Duodenal mucosa (tissue), 2 donors: Measurements from ENCODE around the gene GCDH.
A peak's percentile ranks its signal among the peaks of the same experiment; 100 is the strongest.
"Not testable (repeated sequence)": the region's sequence is repeated elsewhere in the genome, so short reads cannot be mapped to it uniquely, and the experiment has no call there.

Experiments used
- H3K27ac ChIP-seq: one replicate; pipeline ENCODE4 v1.7.0; 2013; ENCODE audit warnings: low read depth, low read length
- H3K27me3 ChIP-seq, 2 donors: one replicate each; pipeline ENCODE4 v1.7.0; 2013; ENCODE audit warnings: low read length in 2 of 2, control low read depth in 1 of 2; ENCODE audit not compliant: insufficient read depth in 2 of 2, control insufficient read depth in 1 of 2
- H3K36me3 ChIP-seq, 2 donors: one replicate each; pipeline ENCODE4 v1.7.0; 2013; ENCODE audit warnings: low read length in 2 of 2, control low read depth in 1 of 2; ENCODE audit not compliant: insufficient read depth in 2 of 2, control insufficient read depth in 1 of 2
- H3K4me1 ChIP-seq, 2 donors: one replicate each; pipeline ENCODE4 v1.7.0; 2013; ENCODE audit warnings: low read length in 2 of 2, control low read depth in 1 of 2; ENCODE audit not compliant: insufficient read depth in 2 of 2, control insufficient read depth in 1 of 2
- H3K4me3 ChIP-seq, 2 donors: one replicate each; pipeline ENCODE4 v1.7.0; 2013; ENCODE audit warnings: low read length in 2 of 2, low read depth in 1 of 2
- H3K9ac ChIP-seq, 2 donors: one replicate each; pipeline ENCODE4 v1.7.0; 2013; ENCODE audit warnings: low read length in 2 of 2, low read depth in 1 of 2
- H3K9me3 ChIP-seq, 2 donors: one replicate each; pipeline ENCODE4 v1.7.0; 2013; ENCODE audit warnings: low read length in 2 of 2, control low read depth in 1 of 2; ENCODE audit not compliant: control insufficient read depth in 1 of 2

GCDH gene

DNA sequence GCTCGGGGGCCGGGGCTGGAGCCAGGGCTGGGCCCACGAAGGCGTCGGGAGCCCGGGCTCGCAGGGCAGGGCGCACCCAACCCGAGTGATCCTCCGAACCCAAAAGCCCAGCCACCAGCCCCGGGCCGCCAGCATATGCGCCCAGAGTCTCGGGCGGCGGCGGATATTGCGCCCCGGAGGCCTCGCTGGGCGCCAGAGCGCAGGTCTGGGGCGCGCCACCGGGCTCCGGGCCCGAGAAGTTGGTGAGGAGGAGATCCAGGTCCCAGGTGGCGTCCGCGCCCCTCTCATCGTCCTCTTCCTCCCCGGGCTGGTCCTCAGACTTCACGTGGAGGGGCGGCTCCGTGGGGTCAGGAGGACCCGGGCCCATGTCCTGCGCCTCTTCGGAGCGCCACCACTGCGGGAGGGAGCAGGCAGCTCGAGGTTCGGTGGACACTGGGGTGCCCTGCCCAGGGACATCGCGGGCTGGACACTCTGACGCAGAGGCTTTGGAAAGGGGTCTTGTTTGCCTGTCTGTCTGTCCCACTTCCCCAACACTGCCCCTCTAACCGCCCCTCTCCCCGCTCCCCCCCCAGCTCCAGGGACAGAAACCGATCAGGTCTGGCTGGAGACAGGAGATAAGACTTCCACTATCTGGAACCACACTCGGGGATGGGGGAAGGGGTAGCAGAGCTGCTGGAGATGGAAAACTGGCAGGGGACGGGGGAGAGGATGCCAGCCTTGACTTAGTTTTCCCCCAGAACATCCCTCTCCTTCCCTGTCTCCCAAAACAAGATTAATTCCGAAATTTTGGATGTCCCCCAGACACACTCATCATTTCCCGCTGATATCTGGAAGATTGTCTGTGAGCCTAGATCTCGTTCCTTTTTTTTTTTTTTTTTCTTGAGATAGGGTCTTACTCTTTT lies 5.0 kb upstream of the GCDH start:
- Histone ChIP-seq H3K27me3 (no peaks in the 10 kb centered on the region), H3K4me3 (peak overlapping the region; percentile 51 to 67), H3K36me3 (no peaks in the 10 kb centered on the region), H3K4me1 (peaks cover 4 to 14% of the 10 kb centered on the region in 2 donors), H3K9ac (peak overlapping the region; percentile 6 to 38), H3K9me3 (peaks cover 8 to 13% of the 10 kb centered on the region in 2 donors), H3K27ac (no peak overlapping the region)

DNA sequence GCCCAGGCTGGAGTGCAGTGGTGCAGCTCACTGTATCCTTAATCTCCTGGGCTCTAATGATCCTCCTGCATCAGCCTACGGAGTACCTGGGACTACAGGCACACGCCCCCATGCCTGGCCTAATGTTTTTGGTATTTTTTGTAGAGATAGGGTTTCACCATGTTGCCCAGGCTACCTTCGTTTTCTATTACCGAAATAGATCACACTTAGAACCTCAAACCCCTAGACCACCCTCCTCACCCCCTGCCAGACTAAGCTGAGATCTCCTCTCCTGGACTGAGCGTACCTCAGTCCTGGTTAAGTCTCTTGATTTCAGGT lies 4.3 kb upstream of the GCDH start:
- Histone ChIP-seq H3K9me3 (peaks cover 8 to 13% of the 10 kb centered on the region in 2 donors), H3K27me3 (no peaks in the 10 kb centered on the region), H3K36me3 (no peaks in the 10 kb centered on the region), H3K4me3 (no peak overlapping the region), H3K27ac (no peak overlapping the region), H3K4me1 (peaks cover 7 to 20% of the 10 kb centered on the region in 2 donors), H3K9ac (no peak overlapping the region)

DNA sequence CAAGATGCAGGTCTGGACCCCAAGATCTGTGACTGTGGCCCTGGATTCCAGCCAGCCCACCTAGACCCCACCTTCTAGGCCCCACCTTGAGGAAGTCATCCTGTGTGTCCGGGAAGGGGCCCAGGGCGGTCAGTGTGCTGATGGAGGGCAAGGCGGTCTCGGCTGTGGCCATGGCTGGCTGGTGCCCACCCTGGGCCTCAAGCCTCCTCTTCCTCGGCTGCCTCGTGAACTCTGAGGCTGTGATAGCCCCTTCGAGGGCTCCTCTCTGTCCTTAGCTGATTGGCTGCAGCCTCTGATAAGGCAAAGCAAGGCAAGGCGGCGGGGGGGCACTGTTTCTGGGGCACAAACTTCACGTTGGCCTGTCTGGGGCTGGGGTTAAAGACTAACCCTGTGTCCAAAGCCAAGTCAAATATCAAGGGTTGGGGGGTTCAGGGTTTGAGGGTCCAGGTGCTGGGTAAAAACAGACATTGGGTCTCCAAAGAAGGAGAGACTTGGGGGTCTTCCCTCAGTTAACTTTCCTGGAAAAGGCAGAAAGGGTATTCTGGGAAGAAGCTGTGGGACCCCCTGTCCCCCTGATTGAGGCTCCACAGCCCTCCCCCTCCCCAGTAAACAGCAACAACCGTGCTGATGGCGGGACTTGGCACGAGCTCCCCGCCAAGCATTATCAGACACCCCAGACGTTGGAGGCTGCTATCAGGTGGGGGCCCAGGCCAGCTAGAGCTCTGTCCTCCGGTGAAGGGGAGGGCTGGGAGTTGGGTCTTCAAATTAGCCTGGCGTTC lies 3.8 kb upstream of the GCDH start, which contains the start of gene KLF1:
KLF1 (minus strand) TSS at position 233 of the 779 bp plus-strand sequence; CDS start at position 172, 61 bp downstream.
- Histone ChIP-seq H3K9ac (peak within 1 kb of the TSS; percentile 6 to 38), H3K9me3 (peaks cover 8 to 13% of the 10 kb centered on the region in 2 donors), H3K27ac (no peak within 1 kb of the TSS), H3K27me3 (no peaks in the 10 kb centered on the region), H3K4me3 (peak within 1 kb of the TSS; percentile 51 to 67), H3K4me1 (peaks cover 12 to 25% of the 10 kb centered on the region in 2 donors), H3K36me3 (no peaks in the 10 kb centered on the region)

DNA sequence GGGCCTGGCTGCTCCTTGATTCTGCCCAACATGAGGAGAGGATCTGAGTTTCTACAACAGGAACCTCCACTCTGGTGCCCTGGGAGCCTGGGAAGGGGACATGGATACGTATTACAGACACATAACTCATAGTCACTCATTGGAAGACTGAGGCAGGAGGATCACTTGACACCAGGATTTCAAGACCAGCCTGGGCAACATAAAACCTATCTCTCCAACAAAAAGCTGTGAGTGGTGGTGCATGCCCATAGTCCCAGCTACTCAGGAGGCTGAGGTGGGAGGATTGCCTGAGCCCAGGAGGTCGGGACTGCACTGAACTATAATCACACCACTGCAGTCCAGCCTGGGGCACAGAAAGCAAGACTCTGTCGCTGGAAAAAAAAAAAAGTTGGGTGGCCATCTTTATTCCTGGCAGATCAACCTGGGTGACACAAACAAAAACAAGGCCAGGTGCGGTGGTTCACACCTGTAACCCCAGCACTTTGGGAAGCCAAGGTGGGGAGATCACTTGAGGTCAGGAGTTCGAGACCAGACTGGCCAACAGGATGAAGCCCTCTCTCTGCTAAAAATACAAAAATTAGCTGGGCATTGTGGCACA lies 2.9 kb upstream of the GCDH start:
- no peak overlapping the region for H3K4me3 ChIP-seq
- H3K27ac ChIP-seq: no peak overlapping the region
- H3K9me3 ChIP-seq: peaks cover 8 to 13% of the 10 kb centered on the region in 2 donors
- H3K9ac ChIP-seq: no peak overlapping the region
- H3K4me1 ChIP-seq: peaks cover 12 to 25% of the 10 kb centered on the region in 2 donors
- H3K27me3 ChIP-seq: no peaks in the 10 kb centered on the region
- no peaks in the 10 kb centered on the region for H3K36me3 ChIP-seq

DNA sequence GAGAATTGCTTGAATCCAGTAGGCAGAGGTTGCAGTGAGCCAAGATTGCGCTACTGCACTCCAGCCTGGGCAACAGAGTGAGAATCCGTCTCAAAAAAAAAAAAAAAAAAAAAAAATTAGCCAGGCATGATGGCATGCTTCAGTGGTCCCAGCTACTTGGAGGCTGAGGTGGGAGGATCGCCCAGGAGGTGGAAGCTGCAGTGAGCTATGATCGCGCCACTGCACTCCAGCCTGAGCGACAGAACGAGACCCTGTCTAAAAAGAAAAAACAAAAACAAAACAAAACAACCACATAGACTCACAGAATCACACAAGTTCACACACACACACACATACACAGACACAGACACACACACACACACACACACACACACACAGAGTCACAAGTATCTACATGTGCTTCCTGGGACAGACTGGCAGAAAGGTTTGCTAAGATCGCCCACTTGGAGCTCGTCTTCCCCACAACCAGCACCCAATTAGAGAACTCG lies 617 bp upstream of the GCDH start:
- Histone ChIP-seq H3K4me1 (peaks cover 12 to 17% of the 10 kb centered on the region in 2 donors), H3K4me3 (peak overlapping the region; percentile 70 to 99), H3K36me3 (peaks cover 0 to 17% of the 10 kb centered on the region in 2 donors), H3K9ac (peak overlapping the region in 1 of 2 donors; percentile 2)
- H3K27me3 ChIP-seq, H3K27ac ChIP-seq, H3K9me3 ChIP-seq: not testable (repeated sequence)

DNA sequence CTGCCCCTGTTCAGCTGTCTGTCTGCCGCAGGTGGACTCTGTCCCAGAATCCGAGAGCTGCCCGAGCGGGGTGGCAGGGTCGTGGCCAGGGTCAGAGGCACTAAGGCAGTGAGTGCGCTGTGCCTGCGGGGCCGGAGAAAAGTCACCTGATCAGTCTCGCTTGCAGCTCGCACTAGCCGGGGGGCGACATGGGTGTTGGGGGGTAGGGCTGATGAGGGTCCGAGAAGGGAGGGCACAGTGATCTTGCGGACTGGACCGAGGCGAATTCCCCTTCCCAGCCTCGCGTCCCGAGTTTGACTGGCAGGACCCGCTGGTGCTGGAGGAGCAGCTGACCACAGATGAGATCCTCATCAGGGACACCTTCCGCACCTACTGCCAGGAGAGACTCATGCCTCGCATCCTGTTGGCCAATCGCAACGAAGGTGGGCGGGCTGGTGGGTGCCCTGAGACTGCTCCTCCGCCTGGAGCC lies 627 bp downstream of the GCDH start:
- H3K4me1 ChIP-seq: peaks cover 12 to 14% of the 10 kb centered on the region in 2 donors
- H3K27me3 ChIP-seq: no peaks in the 10 kb centered on the region
- no peak overlapping the region for H3K27ac ChIP-seq
- peak overlapping the region; percentile 86 to 87 for H3K9ac ChIP-seq
- no peaks in the 10 kb centered on the region for H3K9me3 ChIP-seq
- peaks cover 7 to 17% of the 10 kb centered on the region in 2 donors for H3K36me3 ChIP-seq
- H3K4me3 ChIP-seq: peak overlapping the region; percentile 99

DNA sequence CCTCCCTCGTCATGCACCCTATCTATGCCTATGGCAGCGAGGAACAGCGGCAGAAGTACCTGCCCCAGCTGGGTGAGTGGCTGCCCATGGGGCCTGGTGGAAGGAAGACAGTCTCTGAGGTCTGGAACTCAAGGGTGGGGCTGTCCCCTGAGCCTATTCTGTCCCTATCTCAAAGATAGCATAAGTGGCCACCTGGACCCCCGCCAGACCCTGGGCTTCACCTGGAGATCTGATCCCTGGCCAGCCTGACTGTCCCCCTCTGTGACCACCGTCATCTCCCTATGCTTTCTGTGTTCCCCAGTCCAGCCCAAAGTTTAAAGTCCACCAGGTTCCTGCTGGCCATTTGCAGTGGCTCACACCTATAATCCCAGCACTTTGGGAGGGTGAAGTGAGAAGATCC lies 2.6 kb downstream of the GCDH start:
- H3K4me1 ChIP-seq: peaks cover 12 to 14% of the 10 kb centered on the region in 2 donors
- no peak overlapping the region for H3K4me3 ChIP-seq
- H3K27me3 ChIP-seq: no peaks in the 10 kb centered on the region
- H3K36me3 ChIP-seq: peaks cover 7 to 32% of the 10 kb centered on the region in 2 donors
- no peaks in the 10 kb centered on the region for H3K9me3 ChIP-seq
- no peak overlapping the region for H3K27ac ChIP-seq
- H3K9ac ChIP-seq: no peak overlapping the region

DNA sequence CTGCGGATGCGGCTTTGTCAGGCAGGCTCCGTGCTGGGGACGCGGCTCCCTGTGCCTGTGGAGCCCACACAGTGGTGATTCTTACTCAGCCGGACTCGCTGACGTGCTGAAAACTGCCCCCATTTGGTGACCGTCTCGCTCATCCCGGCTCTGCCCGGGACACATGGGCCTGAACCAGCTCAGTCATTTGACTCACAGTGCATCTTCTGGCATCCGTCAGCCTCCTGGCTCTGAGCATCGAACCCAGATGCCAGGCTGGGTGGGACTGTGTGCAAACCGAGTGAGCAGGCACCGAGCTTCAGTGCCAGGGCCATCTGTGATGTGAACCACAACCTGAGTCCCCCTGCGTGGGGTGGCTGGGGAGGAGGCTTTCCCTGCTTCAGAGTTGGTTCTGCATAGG lies 5.5 kb downstream of the GCDH start:
- Histone ChIP-seq H3K4me1 (peaks cover 6 to 7% of the 10 kb centered on the region in 2 donors), H3K9ac (no peak overlapping the region), H3K27ac (no peak overlapping the region), H3K9me3 (no peaks in the 10 kb centered on the region), H3K36me3 (peaks cover 7 to 32% of the 10 kb centered on the region in 2 donors), H3K27me3 (no peaks in the 10 kb centered on the region), H3K4me3 (no peak overlapping the region)

DNA sequence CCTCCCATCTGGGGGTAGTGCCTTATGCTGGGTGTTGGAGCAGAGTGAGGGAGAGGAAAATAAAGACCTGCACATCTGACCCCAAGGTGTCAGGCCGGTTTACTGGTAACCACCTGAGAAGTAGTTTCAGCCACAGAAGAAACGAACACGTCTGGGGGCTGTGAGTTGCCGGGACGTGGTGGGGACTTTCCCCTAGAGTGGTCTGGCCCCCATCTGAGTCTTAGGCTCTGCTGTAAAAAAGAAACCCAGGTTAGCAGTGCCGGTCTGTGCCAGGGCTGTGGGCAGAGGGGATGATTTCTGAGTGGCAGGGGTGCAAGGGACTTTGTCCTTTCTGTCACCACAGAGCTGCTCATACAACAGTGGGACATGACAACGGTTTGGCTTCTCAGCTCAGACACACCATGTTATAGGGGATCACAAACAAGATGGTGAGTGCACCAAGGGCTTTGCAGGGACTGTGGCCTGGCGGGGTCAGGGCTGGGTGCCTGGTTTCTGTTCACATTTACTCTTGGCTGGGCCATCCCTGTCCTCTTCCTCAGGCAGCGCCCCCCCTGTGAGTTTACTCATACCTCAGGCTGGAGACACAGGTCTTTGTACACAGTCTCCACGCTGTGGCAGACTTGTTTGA lies 9.0 kb downstream of the GCDH start:
- H3K9ac ChIP-seq: no peak overlapping the region
- H3K4me1 ChIP-seq: no peaks in the 10 kb centered on the region
- no peaks in the 10 kb centered on the region for H3K9me3 ChIP-seq
- H3K36me3 ChIP-seq: peaks cover 7 to 16% of the 10 kb centered on the region in 2 donors
- H3K4me3 ChIP-seq: no peak overlapping the region
- no peaks in the 10 kb centered on the region for H3K27me3 ChIP-seq
- H3K27ac ChIP-seq: no peak overlapping the region
